Psoas muscle (tissue), 8 donors: ENCODE measurements around the gene CWC15. TPM values are rescaled to one million over a fixed set of nuclear protein-coding genes. Genes with fewer than 3 reads are reported as not detected.

Experiments used
- ATAC-seq, 4 donors: fragments of 200-7000 bp; cut with Tn5 transposase; one replicate each; pipeline ENCODE4 v1.9.1; 2020; ENCODE audit warnings: moderate library complexity in 3 of 4, mild to moderate bottlenecking in 2 of 4
- DNase-seq, 2 donors: peaks; one replicate each; pipeline ENCODE4 v3.0.0-alpha.2; 2020
- H3K27ac ChIP-seq: fragments of 200-600 bp; one replicate; pipeline ENCODE4 v1.8.0; 2022
- H3K27me3 ChIP-seq, 3 donors: fragments of 200-600 bp in 1 of 3; one replicate each; pipeline versions ENCODE4 v1.6.1 to v1.8.0; 2013 to 2022; ENCODE audit warnings: low read length in 2 of 3, mild to moderate bottlenecking in 2 of 3, moderate library complexity in 1 of 3; ENCODE audit not compliant: insufficient read depth in 3 of 3
- H3K36me3 ChIP-seq, 2 donors: fragments of 200-600 bp in 1 of 2; one replicate each; pipeline versions ENCODE4 v1.6.1 to v1.8.0; 2013 to 2022; ENCODE audit warnings: low read depth in 1 of 2, mild to moderate bottlenecking in 1 of 2, moderate library complexity in 1 of 2; ENCODE audit not compliant: insufficient read depth in 1 of 2
- H3K4me1 ChIP-seq: fragments of 200-600 bp; one replicate; pipeline ENCODE4 v1.8.0; 2022
- H3K4me3 ChIP-seq: fragments of 200-600 bp; one replicate; pipeline ENCODE4 v1.8.0; 2022; ENCODE audit warnings: mild to moderate bottlenecking
- H3K9me3 ChIP-seq: fragments of 200-600 bp; one replicate; pipeline ENCODE4 v1.8.0; 2022
- CTCF ChIP-seq: fragments of 200-600 bp; IDR thresholded peaks from one replicate; pipeline ENCODE4 v1.8.0; 2022; ENCODE audit warnings: antibody characterized with exemption
- WGBS, 3 donors: extraction: QIAGEN DNeasy Blood & Tissue Kit; methylation state at CpG; one replicate each; pipeline versions ENCODE4 v1.1.6 to v1.1.7; 2013; 5-methylcytosine and 5-hydroxymethylcytosine counted together
- intact Hi-C, 2 donors: fragments of 100-400 bp; cut with DNase I; formaldehyde crosslinking; loops; one replicate each; pipeline versions ENCODE4 v1.11.0 to v1.14.2; 2022
- polyA plus RNA-seq, 3 donors: library from polyadenylated mRNA; stranded (reverse); fragments of 200-250 nt; gene quantifications; one replicate each; pipeline ENCODE4 v1.2.3, GENCODE V29; 2013
- total RNA-seq, 4 donors: library from RNA; stranded (reverse); fragmentation: NEBNext Ultra II Directional in 2 of 4; extraction: Animal tissue kit (Norgen Biotek cat#: 25700) in 2 of 4; gene quantifications; one replicate each; pipeline versions ENCODE4 v1.2.1 to v1.2.4, GENCODE V29; 2021 to 2023
- donor health status: healthy with polysubstance abuse.
- donor health status: DM: no; HTN: no; CAD: no; lungs with moderate emphysema.
- donor health status: Bipolar disorder and iron deficiency.
- donor health status: healthy.
- donor health status: DM: yes; HTN: yes; CAD: no.
- donor health status: DM: no; HTN: no; CAD: no.
- donor health status: DM: no; HTN: no; CAD: no.
- donor health status: DM: yes; HTN: yes; CAD: no.

Gene CWC15
- total and polyA plus RNA-seq, 7 donors: 71.4 to 91.6 (median 82.4) TPM

GRCh38 chr11:94960488-94960887 is 12.9 kb downstream of the CWC15 start:
- no peaks in the 10 kb centered on the region for H3K9me3 ChIP-seq
- intact Hi-C loops: loop anchor here (10.0 kb wide), 2 partner anchors 466 to 1166 kb away; partner anchors contain the start of genes ANKRD49 (in 1 of the 2) and MRE11 (in 1 of the 2)
- WGBS, 3 donors: 89 to 95% (median 91%) methylated on average over 2 of the region's 2 CpGs
- H3K4me3 ChIP-seq: no peak overlapping the region
- DNase-seq (no peak), ATAC-seq (no peak)
- H3K27ac ChIP-seq: no peak overlapping the region
- H3K27me3 ChIP-seq: no peaks in the 10 kb centered on the region
- no peak for TF ChIP-seq CTCF
- H3K4me1 ChIP-seq: no peaks in the 10 kb centered on the region
- peaks cover 0 to 81% of the 10 kb centered on the region in 2 donors for H3K36me3 ChIP-seq

GRCh38 chr11:94959179-94959578 is 14.2 kb downstream of the CWC15 start:
- H3K36me3 ChIP-seq: peaks cover 0 to 68% of the 10 kb centered on the region in 2 donors
- WGBS, 3 donors: 78 to 85% (median 84%) methylated on average over 2 of the region's 2 CpGs
- no peaks in the 10 kb centered on the region for H3K9me3 ChIP-seq
- DNase-seq: no peak
- no peak overlapping the region for H3K4me3 ChIP-seq
- ATAC-seq: no peak
- H3K27me3 ChIP-seq: no peaks in the 10 kb centered on the region
- TF ChIP-seq CTCF: no peak
- no peak overlapping the region for H3K27ac ChIP-seq
- no peaks in the 10 kb centered on the region for H3K4me1 ChIP-seq
- intact Hi-C loops: no loop called here

- 40 to 48% (median 42%) methylated on average over 2 of the region's 2 CpGs for WGBS, 3 donors
- DNase-seq (no peak), ATAC-seq (peak in 1 of 4 donors; percentile 38)
- TF ChIP-seq CTCF: no peak
- no peak overlapping the region for H3K27ac ChIP-seq
- H3K4me1 ChIP-seq: no peaks in the 10 kb centered on the region
- intact Hi-C loops: no loop called here
- H3K36me3 ChIP-seq: peaks cover 0 to 58% of the 10 kb centered on the region in 2 donors
- H3K27me3 ChIP-seq: no peaks in the 10 kb centered on the region
- H3K4me3 ChIP-seq: no peak overlapping the region
- H3K9me3 ChIP-seq: no peaks in the 10 kb centered on the region
These were observed 15.1 kb downstream of the CWC15 start for GRCh38 chr11:94958121-94958696.

- ATAC-seq: peak in 2 of 4 donors; percentile 57 to 67
- Histone ChIP-seq H3K4me1 (no peaks in the 10 kb centered on the region), H3K36me3 (peaks cover 0 to 45% of the 10 kb centered on the region in 2 donors), H3K4me3 (no peak overlapping the region), H3K9me3 (no peaks in the 10 kb centered on the region), H3K27me3 (no peaks in the 10 kb centered on the region), H3K27ac (no peak overlapping the region)
- WGBS, 3 donors: 35 to 53% (median 49%) methylated on average over 4 of the region's 4 CpGs
- intact Hi-C loops: no loop called here
- TF ChIP-seq CTCF: no peak
- DNase-seq: no peak
These were observed 16.4 kb downstream of the CWC15 start for GRCh38 chr11:94956963-94957362.

GRCh38 chr11:94954753-94955152 is 18.6 kb downstream of the CWC15 start:
- intact Hi-C loops: no loop called here
- Histone ChIP-seq H3K27ac (no peak overlapping the region), H3K27me3 (no peaks in the 10 kb centered on the region), H3K4me3 (no peak overlapping the region), H3K36me3 (peaks cover 0 to 23% of the 10 kb centered on the region in 2 donors), H3K9me3 (no peaks in the 10 kb centered on the region), H3K4me1 (no peaks in the 10 kb centered on the region)
- ATAC-seq (no peak), DNase-seq (no peak)
- no peak for TF ChIP-seq CTCF
- 82 to 91% (median 84%) methylated on average over 1 of the region's 1 CpG for WGBS, 3 donors
